CD4-positive, alpha-beta T cell treated with Interferon alpha-2 for 1 hour (primary cell): ENCODE data around the gene FFAR2.

Experiments used
- DNase-seq, 2 donors: peaks; one replicate each; pipeline ENCODE4 v3.0.0-alpha.2; 2020 to 2022

The FFAR2 gene

GRCh38 chr19:35427187-35427586 is 20.9 kb upstream of the FFAR2 start:
- no peak for DNase-seq

- no peak for DNase-seq
These were observed 18.2 kb upstream of the FFAR2 start for GRCh38 chr19:35429698-35430408.

- DNase-seq: no peak
These were observed 17.5 kb upstream of the FFAR2 start for GRCh38 chr19:35430409-35431144.

- peak in 1 of 2 donors; percentile 51 for DNase-seq
These were observed 16.8 kb upstream of the FFAR2 start for GRCh38 chr19:35431145-35431807.

- DNase-seq: no peak
These were observed 15.1 kb upstream of the FFAR2 start for GRCh38 chr19:35432911-35433310.

- no peak for DNase-seq
These were observed 14.6 kb upstream of the FFAR2 start for GRCh38 chr19:35433448-35433847.

- DNase-seq: no peak
These were observed 12.2 kb upstream of the FFAR2 start for GRCh38 chr19:35435896-35436295.

- peak; percentile 45 to 72 for DNase-seq
These were observed 11.3 kb upstream of the FFAR2 start for GRCh38 chr19:35436477-35437405.

- no peak for DNase-seq
These were observed 10.6 kb upstream of the FFAR2 start for GRCh38 chr19:35437406-35437951.

- no peak for DNase-seq
These were observed 10.0 kb upstream of the FFAR2 start for GRCh38 chr19:35438096-35438495.

- DNase-seq: no peak
These were observed 9.5 kb upstream of the FFAR2 start for GRCh38 chr19:35438527-35438926.

GRCh38 chr19:35439921-35440320 is 8.1 kb upstream of the FFAR2 start:
- DNase-seq: no peak

GRCh38 chr19:35442091-35442490 is 6.0 kb upstream of the FFAR2 start:
- DNase-seq: peak in 1 of 2 donors; percentile 72

- no peak for DNase-seq
These were observed 3.3 kb upstream of the FFAR2 start for GRCh38 chr19:35444735-35445134.

GRCh38 chr19:35445826-35446593 is 2.0 kb upstream of the FFAR2 start:
- peak; percentile 62 for DNase-seq

GRCh38 chr19:35449359-35450043 is 1.4 kb downstream of the FFAR2 start:
- DNase-seq: no peak

GRCh38 chr19:35451338-35452096 is 3.5 kb downstream of the FFAR2 start:
- DNase-seq: peak in 1 of 2 donors; percentile 38

- no peak for DNase-seq
These were observed 6.6 kb downstream of the FFAR2 start for GRCh38 chr19:35454663-35455062.

- DNase-seq: no peak
These were observed 7.7 kb downstream of the FFAR2 start for GRCh38 chr19:35455616-35456201.

GRCh38 chr19:35457173-35457572 is 9.1 kb downstream of the FFAR2 start:
- no peak for DNase-seq
